ENCODE data around the gene COQ2.
"Not testable (repeated sequence)": the region's sequence is repeated elsewhere in the genome, so short reads cannot be mapped to it uniquely, and the experiment has no call there.

The COQ2 gene

GRCh38 chr4:83282049-83282535, 2.5 kb downstream of the COQ2 start:
- no peak for DNase-seq

- DNase-seq = no peak
These were observed 3.3 kb downstream of the COQ2 start for GRCh38 chr4:83281307-83281706.

- DNase-seq = no peak
These were observed 8.1 kb downstream of the COQ2 start for GRCh38 chr4:83276299-83277040.

GRCh38 chr4:83273926-83274325, 10.7 kb downstream of the COQ2 start:
- not testable (repeated sequence) for DNase-seq

- no peak for DNase-seq
These were observed 11.7 kb downstream of the COQ2 start for GRCh38 chr4:83272900-83273299.

- no peak for DNase-seq
These were observed 15.3 kb downstream of the COQ2 start for GRCh38 chr4:83269256-83269655.

- DNase-seq = no peak
These were observed 16.1 kb downstream of the COQ2 start for GRCh38 chr4:83268491-83268890.

GRCh38 chr4:83267830-83268475, 16.6 kb downstream of the COQ2 start:
- no peak for DNase-seq

- DNase-seq = no peak
These were observed 17.3 kb downstream of the COQ2 start for GRCh38 chr4:83267121-83267829.

- no peak for DNase-seq
These were observed 17.9 kb downstream of the COQ2 start for GRCh38 chr4:83266689-83267088.

- no peak for DNase-seq
These were observed 21.5 kb downstream of the COQ2 start for GRCh38 chr4:83263106-83263505.

GRCh38 chr4:83262682-83263081, 21.9 kb downstream of the COQ2 start:
- DNase-seq = no peak

GRCh38 chr4:83261307-83261706, 23.3 kb downstream of the COQ2 start:
- no peak for DNase-seq

GRCh38 chr4:83259586-83259985, 25.0 kb downstream of the COQ2 start:
- no peak for DNase-seq

GRCh38 chr4:83258461-83258860, 26.1 kb downstream of the COQ2 start:
- DNase-seq = no peak

- DNase-seq = no peak
These were observed 26.8 kb downstream of the COQ2 start for GRCh38 chr4:83257811-83258210.

GRCh38 chr4:83255584-83255983, 29.0 kb downstream of the COQ2 start:
- no peak for DNase-seq

- DNase-seq = peak; percentile 51
These were observed 31.7 kb downstream of the COQ2 start for GRCh38 chr4:83252782-83253405.

GRCh38 chr4:83251447-83251830, 33.2 kb downstream of the COQ2 start:
- DNase-seq = no peak

- no peak for DNase-seq
These were observed 33.7 kb downstream of the COQ2 start for GRCh38 chr4:83250687-83251446.

GRCh38 chr4:83248486-83248885, 36.1 kb downstream of the COQ2 start:
- DNase-seq = no peak

Data from NCI-H510A (cell line).